ENCODE data around the gene SLC11A2. TPM values are rescaled to one million over a fixed set of nuclear protein-coding genes. Genes with fewer than 3 reads are reported as not detected.

The SLC11A2 gene
- 25.1 TPM for total RNA-seq
- long read RNA-seq, full-length matches to known transcripts, result 11 of 23 reads
- long read RNA-seq, partial matches to known transcripts, result 7 of 23 reads
- long read RNA-seq, other reads (novel, unspliced or antisense), result 5 of 23 reads

GRCh38 chr12:51025836-51026638 is at the start of gene SLC11A2:
TSS of gene SLC11A2 (minus strand) at chr12:51026384. CDS start at chr12:51010728, 15,656 bp downstream.
- TF ChIP-seq CTCF (IDR thresholded peaks at IDR 0.05; ENCODE audit: borderline replicate concordance), result no peak
- H3K27ac ChIP-seq (replicated peaks), result peak within 1 kb of the TSS; percentile 89
- no peaks in the 10 kb centered on the region for H3K36me3 ChIP-seq
- intact Hi-C loops (cut with micrococcal nuclease), result no loop called here
- no peaks in the 10 kb centered on the region for H3K27me3 ChIP-seq (ENCODE audit: low read depth)
- H3K4me3 ChIP-seq, result peak within 1 kb of the TSS; percentile 89
- H3K9me3 ChIP-seq (replicated peaks), result no peaks in the 10 kb centered on the region
- H3K4me1 ChIP-seq, result peaks cover 43% of the 10 kb centered on the region
- DNase-seq, result peak; percentile 96

GRCh38 chr12:51075390-51075789 is 49.2 kb upstream of the SLC11A2 start:
- H3K4me3 ChIP-seq, result no peak overlapping the region
- peaks cover 35% of the 10 kb centered on the region for H3K4me1 ChIP-seq
- DNase-seq, result no peak
- intact Hi-C loops (cut with micrococcal nuclease), result no loop called here
- H3K36me3 ChIP-seq, result peaks cover 36% of the 10 kb centered on the region
- TF ChIP-seq CTCF (IDR thresholded peaks at IDR 0.05; ENCODE audit: borderline replicate concordance), result no peak
- no peak overlapping the region for H3K27ac ChIP-seq (replicated peaks)
- no peaks in the 10 kb centered on the region for H3K27me3 ChIP-seq (ENCODE audit: low read depth)
- no peaks in the 10 kb centered on the region for H3K9me3 ChIP-seq (replicated peaks)

GRCh38 chr12:51071663-51072062 is 45.5 kb upstream of the SLC11A2 start:
- intact Hi-C loops (cut with micrococcal nuclease), result no loop called here
- no peak for TF ChIP-seq CTCF (IDR thresholded peaks at IDR 0.05; ENCODE audit: borderline replicate concordance)
- Histone ChIP-seq H3K9me3 (replicated peaks) (no peaks in the 10 kb centered on the region), H3K27ac (replicated peaks) (no peak overlapping the region), H3K4me3 (no peak overlapping the region), H3K27me3 (ENCODE audit: low read depth) (no peaks in the 10 kb centered on the region), H3K36me3 (peaks cover 73% of the 10 kb centered on the region), H3K4me1 (peaks cover 16% of the 10 kb centered on the region)
- DNase-seq, result no peak

- H3K9me3 ChIP-seq (replicated peaks), result no peaks in the 10 kb centered on the region
- H3K27me3 ChIP-seq (ENCODE audit: low read depth), result no peaks in the 10 kb centered on the region
- no peak for TF ChIP-seq CTCF (IDR thresholded peaks at IDR 0.05; ENCODE audit: borderline replicate concordance)
- intact Hi-C loops (cut with micrococcal nuclease), result no loop called here
- no peak overlapping the region for H3K4me3 ChIP-seq
- no peak for DNase-seq
- H3K27ac ChIP-seq (replicated peaks), result no peak overlapping the region
- no peaks in the 10 kb centered on the region for H3K4me1 ChIP-seq
- H3K36me3 ChIP-seq, result peaks cover 90% of the 10 kb centered on the region
Measured at GRCh38 chr12:51070004-51070403, 43.8 kb upstream of the SLC11A2 start.

- TF ChIP-seq CTCF (IDR thresholded peaks at IDR 0.05; ENCODE audit: borderline replicate concordance), result no peak
- Histone ChIP-seq H3K4me3 (no peak overlapping the region), H3K27me3 (ENCODE audit: low read depth) (no peaks in the 10 kb centered on the region), H3K4me1 (no peaks in the 10 kb centered on the region), H3K27ac (replicated peaks) (no peak overlapping the region), H3K36me3 (peaks cover 98% of the 10 kb centered on the region), H3K9me3 (replicated peaks) (no peaks in the 10 kb centered on the region)
- no peak for DNase-seq
- intact Hi-C loops (cut with micrococcal nuclease), result no loop called here
Measured at GRCh38 chr12:51067771-51068170, 41.6 kb upstream of the SLC11A2 start.
